Thymus (tissue), 11 donors: ENCODE results near the gene L3MBTL1. TPM values are rescaled to one million over a fixed set of nuclear protein-coding genes. Genes with fewer than 3 reads are reported as not detected.

Source experiments
- DNase-seq, 9 donors: peaks; one replicate each; pipeline ENCODE4 v3.0.0-alpha.2; 2013; ENCODE audit warnings: low spot score in 9 of 9, low read depth in 6 of 9, missing footprints in 1 of 9
- H3K27ac ChIP-seq, 2 donors: one replicate each; pipeline ENCODE4 v1.5.1; 2013; ENCODE audit warnings: control low read depth in 1 of 2, low read depth in 1 of 2, low read length in 1 of 2, mild to moderate bottlenecking in 1 of 2, moderate library complexity in 1 of 2
- H3K27me3 ChIP-seq, 2 donors: one replicate each; pipeline ENCODE4 v1.5.1; 2013; ENCODE audit warnings: low read length in 1 of 2; ENCODE audit not compliant: control insufficient read depth in 2 of 2, insufficient read depth in 1 of 2
- H3K36me3 ChIP-seq, 2 donors: one replicate each; pipeline ENCODE4 v1.5.1; 2013; ENCODE audit warnings: low read length in 1 of 2, mild to moderate bottlenecking in 1 of 2, moderate library complexity in 1 of 2; ENCODE audit not compliant: control insufficient read depth in 2 of 2, insufficient read depth in 2 of 2
- H3K4me1 ChIP-seq, 2 donors: one replicate each; pipeline ENCODE4 v1.5.1; 2013; ENCODE audit warnings: low read length in 2 of 2; ENCODE audit not compliant: control insufficient read depth in 2 of 2, insufficient read depth in 2 of 2
- H3K4me3 ChIP-seq, 2 donors: one replicate each; pipeline ENCODE4 v1.5.1; 2013; ENCODE audit warnings: low read length in 2 of 2, control low read depth in 1 of 2, mild to moderate bottlenecking in 1 of 2
- H3K9me3 ChIP-seq, 2 donors: one replicate each; pipeline ENCODE4 v1.5.1; 2013; ENCODE audit warnings: low read length in 1 of 2, mild to moderate bottlenecking in 1 of 2; ENCODE audit not compliant: control insufficient read depth in 2 of 2, insufficient read depth in 1 of 2
- WGBS: extraction: QIAGEN DNeasy Blood & Tissue Kit; methylation state at CpG from one replicate; pipeline ENCODE4 v1.1.7; 2013; 5-methylcytosine and 5-hydroxymethylcytosine counted together
- polyA plus RNA-seq: library from polyadenylated mRNA; stranded (reverse); fragments of 200-250 nt; gene quantifications from one replicate; pipeline ENCODE4 v1.2.3, GENCODE V29; 2013
- total RNA-seq: library from RNA; stranded (reverse); fragments of 120-200 nt; gene quantifications from one replicate; pipeline ENCODE4 v1.2.4, GENCODE V29; 2013
- donor health status: healthy.

L3MBTL1 gene
- total and polyA plus RNA-seq, 2 donors: 3.7 to 13.5 TPM

GRCh38 chr20:43543138-43543537 is 35.6 kb downstream of the L3MBTL1 start:
- no peak for DNase-seq
- WGBS: 91% methylated on average over 5 of the region's 5 CpGs

GRCh38 chr20:43544501-43544900 is 37.0 kb downstream of the L3MBTL1 start:
- H3K27ac ChIP-seq: no peak overlapping the region
- no peaks in the 10 kb centered on the region for H3K9me3 ChIP-seq
- no peaks in the 10 kb centered on the region for H3K27me3 ChIP-seq
- WGBS: 92% methylated on average over 9 of the region's 9 CpGs
- DNase-seq: no peak
- H3K4me3 ChIP-seq: no peak overlapping the region
- H3K36me3 ChIP-seq: no peaks in the 10 kb centered on the region
- no peaks in the 10 kb centered on the region for H3K4me1 ChIP-seq

More at GRCh38 chr20:43543138-43543537, 35.6 kb downstream of the L3MBTL1 start:
- H3K4me1 ChIP-seq: no peaks in the 10 kb centered on the region
- H3K9me3 ChIP-seq: no peaks in the 10 kb centered on the region
- H3K27me3 ChIP-seq: no peaks in the 10 kb centered on the region
- no peak overlapping the region for H3K4me3 ChIP-seq
- no peaks in the 10 kb centered on the region for H3K36me3 ChIP-seq
- no peak overlapping the region for H3K27ac ChIP-seq

GRCh38 chr20:43545837-43546578 is 38.5 kb downstream of the L3MBTL1 start:
- H3K9me3 ChIP-seq: no peaks in the 10 kb centered on the region
- H3K27ac ChIP-seq: no peak overlapping the region
- H3K4me1 ChIP-seq: no peaks in the 10 kb centered on the region
- WGBS: 95% methylated on average over 4 of the region's 4 CpGs
- H3K4me3 ChIP-seq: no peak overlapping the region
- no peaks in the 10 kb centered on the region for H3K36me3 ChIP-seq
- no peak for DNase-seq
- no peaks in the 10 kb centered on the region for H3K27me3 ChIP-seq

GRCh38 chr20:43548273-43548880 is 40.9 kb downstream of the L3MBTL1 start:
- no peaks in the 10 kb centered on the region for H3K9me3 ChIP-seq
- H3K27ac ChIP-seq: no peak overlapping the region
- DNase-seq: no peak
- no peak overlapping the region for H3K4me3 ChIP-seq
- no peaks in the 10 kb centered on the region for H3K27me3 ChIP-seq
- WGBS: 75% methylated on average over 5 of the region's 5 CpGs
- no peaks in the 10 kb centered on the region for H3K4me1 ChIP-seq
- H3K36me3 ChIP-seq: no peaks in the 10 kb centered on the region

- H3K4me1 ChIP-seq: no peaks in the 10 kb centered on the region
- H3K9me3 ChIP-seq: no peaks in the 10 kb centered on the region
- H3K27me3 ChIP-seq: no peaks in the 10 kb centered on the region
- H3K36me3 ChIP-seq: no peaks in the 10 kb centered on the region
- H3K4me3 ChIP-seq: no peak overlapping the region
- no peak for DNase-seq
- 94% methylated on average over 4 of the region's 4 CpGs for WGBS
- H3K27ac ChIP-seq: no peak overlapping the region
Measured at GRCh38 chr20:43549416-43550065, 42.0 kb downstream of the L3MBTL1 start.

GRCh38 chr20:43550456-43550855 is 43.0 kb downstream of the L3MBTL1 start:
- Histone ChIP-seq H3K4me1 (no peaks in the 10 kb centered on the region), H3K27ac (no peak overlapping the region), H3K9me3 (no peaks in the 10 kb centered on the region), H3K36me3 (no peaks in the 10 kb centered on the region), H3K27me3 (no peaks in the 10 kb centered on the region), H3K4me3 (no peak overlapping the region)
- no peak for DNase-seq
- 93% methylated on average over 2 of the region's 2 CpGs for WGBS

GRCh38 chr20:43554369-43554768 is 46.9 kb downstream of the L3MBTL1 start:
- no peaks in the 10 kb centered on the region for H3K36me3 ChIP-seq
- no peaks in the 10 kb centered on the region for H3K9me3 ChIP-seq
- no peak overlapping the region for H3K27ac ChIP-seq
- H3K4me1 ChIP-seq: no peaks in the 10 kb centered on the region
- no peak overlapping the region for H3K4me3 ChIP-seq
- peaks cover 0 to 2% of the 10 kb centered on the region in 2 donors for H3K27me3 ChIP-seq
- DNase-seq: no peak
- 88% methylated on average over 3 of the region's 3 CpGs for WGBS

- H3K4me3 ChIP-seq: no peak within 1 kb of the TSS
- no peaks in the 10 kb centered on the region for H3K36me3 ChIP-seq
- DNase-seq: no peak
- no peaks in the 10 kb centered on the region for H3K4me1 ChIP-seq
- no peak within 1 kb of the TSS for H3K27ac ChIP-seq
- H3K9me3 ChIP-seq: no peaks in the 10 kb centered on the region
- peaks cover 0 to 2% of the 10 kb centered on the region in 2 donors for H3K27me3 ChIP-seq
- 93% methylated on average over 12 of the region's 12 CpGs for WGBS
Measured at GRCh38 chr20:43558412-43559146, 51.1 kb downstream of the L3MBTL1 start, which contains the start of gene SGK2. SGK2 (plus strand) TSS chr20:43559027; CDS start chr20:43566496, 7,469 bp downstream.
